HL-60 (cell line): ENCODE data around the gene UNC5C.

Experiments used
- GABPA ChIP-seq: IDR thresholded peaks from 2 replicates; pipeline ENCODE4 v1.6.1; 2012; ENCODE audit warnings: low read depth
- POLR2AphosphoS5 ChIP-seq: IDR thresholded peaks from 2 replicates; pipeline ENCODE4 v1.6.1; 2012; ENCODE audit warnings: low read depth
- TF ChIP-seq, protein P1 (sequence below): IDR thresholded peaks from one replicate; pipeline ENCODE4 v1.5.1; 2011; ENCODE audit warnings: low read length, control low read depth, inconsistent platforms; ENCODE audit not compliant: insufficient read depth

DNA sequence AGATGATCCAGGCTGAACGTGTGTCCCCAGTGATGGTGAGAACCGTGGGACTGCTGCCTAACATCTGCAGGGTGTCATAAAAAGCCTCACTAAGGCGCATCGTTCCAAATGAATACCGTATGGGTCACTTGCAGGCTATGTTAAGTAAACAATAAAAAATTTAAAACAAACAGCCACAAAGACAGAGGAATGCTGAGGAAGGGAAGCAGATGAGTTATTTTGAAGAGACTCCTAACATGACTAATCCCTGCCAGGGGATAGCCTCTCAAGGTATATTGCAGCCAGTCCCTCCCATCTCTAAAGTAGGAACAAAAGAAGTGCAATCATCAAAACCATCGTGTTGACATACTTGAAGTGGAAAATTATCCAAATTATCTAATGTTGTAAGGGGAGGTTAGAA is 83.8 kb downstream of the UNC5C start:
- TF ChIP-seq POLR2AphosphoS5 (no peak), GABPA (no peak)
- TF ChIP-seq, protein P1, sequence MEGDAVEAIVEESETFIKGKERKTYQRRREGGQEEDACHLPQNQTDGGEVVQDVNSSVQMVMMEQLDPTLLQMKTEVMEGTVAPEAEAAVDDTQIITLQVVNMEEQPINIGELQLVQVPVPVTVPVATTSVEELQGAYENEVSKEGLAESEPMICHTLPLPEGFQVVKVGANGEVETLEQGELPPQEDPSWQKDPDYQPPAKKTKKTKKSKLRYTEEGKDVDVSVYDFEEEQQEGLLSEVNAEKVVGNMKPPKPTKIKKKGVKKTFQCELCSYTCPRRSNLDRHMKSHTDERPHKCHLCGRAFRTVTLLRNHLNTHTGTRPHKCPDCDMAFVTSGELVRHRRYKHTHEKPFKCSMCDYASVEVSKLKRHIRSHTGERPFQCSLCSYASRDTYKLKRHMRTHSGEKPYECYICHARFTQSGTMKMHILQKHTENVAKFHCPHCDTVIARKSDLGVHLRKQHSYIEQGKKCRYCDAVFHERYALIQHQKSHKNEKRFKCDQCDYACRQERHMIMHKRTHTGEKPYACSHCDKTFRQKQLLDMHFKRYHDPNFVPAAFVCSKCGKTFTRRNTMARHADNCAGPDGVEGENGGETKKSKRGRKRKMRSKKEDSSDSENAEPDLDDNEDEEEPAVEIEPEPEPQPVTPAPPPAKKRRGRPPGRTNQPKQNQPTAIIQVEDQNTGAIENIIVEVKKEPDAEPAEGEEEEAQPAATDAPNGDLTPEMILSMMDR, result no peak
